T1000 (cell line): Measurements from ENCODE around the gene WDR81.
"Not testable (repeated sequence)": the region's sequence is repeated elsewhere in the genome, so short reads cannot be mapped to it uniquely, and the experiment has no call there.

Experiments used
- DNase-seq: peaks from one replicate; lab custom pipeline; 2025; ENCODE audit warnings: mixed read lengths; lab: John Stamatoyannopoulos, UW

The WDR81 gene

GRCh38 chr17:1753767-1754429, 29.4 kb downstream of the WDR81 start:
- DNase-seq: no peak

GRCh38 chr17:1754430-1755112, 30.1 kb downstream of the WDR81 start:
- no peak for DNase-seq

- DNase-seq: no peak
Measured at GRCh38 chr17:1755252-1755826, 30.8 kb downstream of the WDR81 start.

GRCh38 chr17:1755827-1756262, 31.3 kb downstream of the WDR81 start:
- no peak for DNase-seq

GRCh38 chr17:1758807-1759206, 34.3 kb downstream of the WDR81 start:
- no peak for DNase-seq

- no peak for DNase-seq
Measured at GRCh38 chr17:1759529-1759928, 35.0 kb downstream of the WDR81 start.

- no peak for DNase-seq
Measured at GRCh38 chr17:1762233-1762900, 37.9 kb downstream of the WDR81 start.

- DNase-seq: no peak
Measured at GRCh38 chr17:1762901-1763898, 38.7 kb downstream of the WDR81 start.

GRCh38 chr17:1764284-1764683, 39.8 kb downstream of the WDR81 start:
- DNase-seq: no peak

GRCh38 chr17:1764705-1765104, 40.2 kb downstream of the WDR81 start:
- not testable (repeated sequence) for DNase-seq

- no peak for DNase-seq
Measured at GRCh38 chr17:1765576-1765975, 41.1 kb downstream of the WDR81 start.

GRCh38 chr17:1766382-1767135, 42.1 kb downstream of the WDR81 start:
- DNase-seq: no peak

GRCh38 chr17:1767358-1767757, 42.9 kb downstream of the WDR81 start:
- DNase-seq: no peak

GRCh38 chr17:1769822-1770477, 45.4 kb downstream of the WDR81 start:
- DNase-seq: no peak

- DNase-seq: not testable (repeated sequence)
Measured at GRCh38 chr17:1773000-1773695, 48.6 kb downstream of the WDR81 start.

- DNase-seq: no peak
Measured at GRCh38 chr17:1773696-1774181, 49.2 kb downstream of the WDR81 start.

GRCh38 chr17:1774390-1775176, 50.1 kb downstream of the WDR81 start:
- no peak for DNase-seq

GRCh38 chr17:1776328-1776727, 51.8 kb downstream of the WDR81 start:
- no peak for DNase-seq

GRCh38 chr17:1776857-1777256, 52.4 kb downstream of the WDR81 start:
- DNase-seq: no peak
